Activated CD8-positive, alpha-beta T cell treated with anti-CD3 and anti-CD28 coated beads for 36 hours (primary cell): ENCODE data around the gene EFHC1. TPM values are rescaled to one million over a fixed set of nuclear protein-coding genes. Genes with fewer than 3 reads are reported as not detected.

Experiments used
- ATAC-seq: fragments of 200-7000 bp; cut with Tn5 transposase; one replicate; pipeline ENCODE4 v1.10.0; 2021; ENCODE audit warnings: mild to moderate bottlenecking, moderate library complexity
- CTCF ChIA-PET: fragments of 350-600 bp; sonication (Branson Sonifier 250); formaldehyde crosslinking; loops from one replicate; lab custom pipeline; 2021; ENCODE audit warnings: antibody characterized with exemption; lab: Charles Lee
- POLR2A ChIA-PET: fragments of 350-600 bp; sonication (Branson Sonifier 250); formaldehyde crosslinking; loops from one replicate; lab custom pipeline; 2021; ENCODE audit warnings: antibody characterized with exemption; lab: Charles Lee
- DNase-seq: peaks from one replicate; pipeline ENCODE4 v3.0.0-alpha.2; 2020
- H3K27ac Mint-ChIP-seq: one replicate; pipeline ENCODE4 v1.8.0; 2021; ENCODE audit warnings: mild to moderate bottlenecking, mixed read lengths
- H3K27me3 Mint-ChIP-seq: one replicate; pipeline ENCODE4 v1.8.0; 2021; ENCODE audit warnings: mixed read lengths
- H3K36me3 Mint-ChIP-seq: one replicate; pipeline ENCODE4 v1.8.0; 2021; ENCODE audit warnings: low read depth, mixed read lengths
- H3K4me1 Mint-ChIP-seq: one replicate; pipeline ENCODE4 v1.8.0; 2021; ENCODE audit warnings: low read depth, mixed read lengths
- H3K4me3 Mint-ChIP-seq: one replicate; pipeline ENCODE4 v1.8.0; 2021; ENCODE audit warnings: mild to moderate bottlenecking, moderate library complexity, mixed read lengths
- H3K9me3 Mint-ChIP-seq: one replicate; pipeline ENCODE4 v1.8.0; 2021; ENCODE audit warnings: mixed read lengths
- intact Hi-C: fragments of 100-400 bp; cut with micrococcal nuclease; formaldehyde crosslinking; loops from one replicate; pipeline ENCODE4 v1.10.0; 2022
- total RNA-seq, 2 experiments: library from RNA; stranded (reverse); gene quantifications; one replicate each; pipeline ENCODE4 v1.2.3, GENCODE V29; 2021
- TF ChIP-seq, protein P1 (sequence below): fragments of 200-600 bp; IDR thresholded peaks from one replicate; pipeline ENCODE4 v1.8.0; 2022; ENCODE audit warnings: antibody characterized with exemption, mild to moderate bottlenecking

The EFHC1 gene
- total RNA-seq, 2 experiments from 2014 or later = 1.9 to 2.1 TPM

DNA sequence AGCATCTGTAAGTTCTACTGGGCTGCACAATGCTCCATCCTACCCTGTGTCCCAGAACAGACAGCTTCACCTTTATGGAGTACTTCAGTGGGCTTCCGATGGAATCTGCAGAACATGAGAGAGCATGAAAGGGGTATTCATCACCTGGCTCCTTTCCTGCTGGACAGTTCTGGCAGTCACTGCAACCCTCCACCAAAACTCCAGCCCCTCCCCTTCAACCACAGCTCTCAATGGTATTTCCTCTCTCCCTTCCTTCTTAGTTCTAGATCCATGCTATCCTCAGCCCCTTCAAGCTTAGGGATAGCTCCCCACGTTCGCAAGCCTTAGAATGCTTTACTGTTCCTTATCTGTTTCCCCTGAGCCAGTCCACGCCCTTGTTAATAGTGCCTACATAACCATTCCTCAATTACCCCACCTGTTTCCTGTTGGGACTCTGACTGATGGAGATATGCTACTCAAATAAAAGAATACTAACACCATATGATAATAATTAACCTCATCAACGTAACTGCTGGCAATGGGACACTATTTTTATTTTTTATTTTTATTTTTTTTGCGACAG, 130.0 kb downstream of the EFHC1 start:
- H3K27me3 Mint-ChIP-seq = no peaks in the 10 kb centered on the region
- ChIA-PET CTCF (interaction anchor here (0.6 to 1.6 kb wide), 2 partner anchors 41 to 102 kb away, joined by 3 read pairs; no protein-coding TSS in a partner anchor), POLR2A (no interaction called here)
- intact Hi-C loops = no loop called here
- peaks cover 5% of the 10 kb centered on the region for H3K4me1 Mint-ChIP-seq
- H3K27ac Mint-ChIP-seq = no peak overlapping the region
- no peak for DNase-seq
- H3K4me3 Mint-ChIP-seq = no peak overlapping the region
- ATAC-seq = no peak
- no peaks in the 10 kb centered on the region for H3K9me3 Mint-ChIP-seq
- TF ChIP-seq, protein P1, sequence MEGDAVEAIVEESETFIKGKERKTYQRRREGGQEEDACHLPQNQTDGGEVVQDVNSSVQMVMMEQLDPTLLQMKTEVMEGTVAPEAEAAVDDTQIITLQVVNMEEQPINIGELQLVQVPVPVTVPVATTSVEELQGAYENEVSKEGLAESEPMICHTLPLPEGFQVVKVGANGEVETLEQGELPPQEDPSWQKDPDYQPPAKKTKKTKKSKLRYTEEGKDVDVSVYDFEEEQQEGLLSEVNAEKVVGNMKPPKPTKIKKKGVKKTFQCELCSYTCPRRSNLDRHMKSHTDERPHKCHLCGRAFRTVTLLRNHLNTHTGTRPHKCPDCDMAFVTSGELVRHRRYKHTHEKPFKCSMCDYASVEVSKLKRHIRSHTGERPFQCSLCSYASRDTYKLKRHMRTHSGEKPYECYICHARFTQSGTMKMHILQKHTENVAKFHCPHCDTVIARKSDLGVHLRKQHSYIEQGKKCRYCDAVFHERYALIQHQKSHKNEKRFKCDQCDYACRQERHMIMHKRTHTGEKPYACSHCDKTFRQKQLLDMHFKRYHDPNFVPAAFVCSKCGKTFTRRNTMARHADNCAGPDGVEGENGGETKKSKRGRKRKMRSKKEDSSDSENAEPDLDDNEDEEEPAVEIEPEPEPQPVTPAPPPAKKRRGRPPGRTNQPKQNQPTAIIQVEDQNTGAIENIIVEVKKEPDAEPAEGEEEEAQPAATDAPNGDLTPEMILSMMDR = no peak
- H3K36me3 Mint-ChIP-seq = no peaks in the 10 kb centered on the region

DNA sequence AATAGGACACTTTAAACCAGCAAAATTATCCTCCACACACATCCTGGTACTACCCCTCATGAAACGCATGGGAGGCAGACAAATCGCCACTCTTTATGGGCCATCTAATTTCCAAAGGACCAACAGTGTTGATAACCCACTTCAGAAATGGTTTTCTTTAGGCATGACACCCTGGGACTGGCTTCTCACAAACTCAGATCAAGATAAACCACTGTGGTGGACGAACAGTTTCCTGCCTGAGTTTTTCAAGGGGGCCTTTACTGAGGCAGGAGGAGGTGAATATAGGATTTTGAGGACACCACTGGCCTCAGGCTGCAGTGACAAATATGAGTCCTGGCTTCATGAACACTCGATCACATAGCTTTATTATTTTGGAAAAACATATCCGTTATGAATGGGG, 130.7 kb downstream of the EFHC1 start:
- no peak overlapping the region for H3K4me3 Mint-ChIP-seq
- H3K27ac Mint-ChIP-seq = no peak overlapping the region
- TF ChIP-seq, protein P1 = no peak
- DNase-seq (no peak), ATAC-seq (no peak)
- H3K36me3 Mint-ChIP-seq = no peaks in the 10 kb centered on the region
- H3K27me3 Mint-ChIP-seq = no peaks in the 10 kb centered on the region
- intact Hi-C loops = no loop called here
- H3K9me3 Mint-ChIP-seq = no peaks in the 10 kb centered on the region
- ChIA-PET POLR2A (no interaction called here), CTCF (no interaction called here)
- H3K4me1 Mint-ChIP-seq = peaks cover 5% of the 10 kb centered on the region

DNA sequence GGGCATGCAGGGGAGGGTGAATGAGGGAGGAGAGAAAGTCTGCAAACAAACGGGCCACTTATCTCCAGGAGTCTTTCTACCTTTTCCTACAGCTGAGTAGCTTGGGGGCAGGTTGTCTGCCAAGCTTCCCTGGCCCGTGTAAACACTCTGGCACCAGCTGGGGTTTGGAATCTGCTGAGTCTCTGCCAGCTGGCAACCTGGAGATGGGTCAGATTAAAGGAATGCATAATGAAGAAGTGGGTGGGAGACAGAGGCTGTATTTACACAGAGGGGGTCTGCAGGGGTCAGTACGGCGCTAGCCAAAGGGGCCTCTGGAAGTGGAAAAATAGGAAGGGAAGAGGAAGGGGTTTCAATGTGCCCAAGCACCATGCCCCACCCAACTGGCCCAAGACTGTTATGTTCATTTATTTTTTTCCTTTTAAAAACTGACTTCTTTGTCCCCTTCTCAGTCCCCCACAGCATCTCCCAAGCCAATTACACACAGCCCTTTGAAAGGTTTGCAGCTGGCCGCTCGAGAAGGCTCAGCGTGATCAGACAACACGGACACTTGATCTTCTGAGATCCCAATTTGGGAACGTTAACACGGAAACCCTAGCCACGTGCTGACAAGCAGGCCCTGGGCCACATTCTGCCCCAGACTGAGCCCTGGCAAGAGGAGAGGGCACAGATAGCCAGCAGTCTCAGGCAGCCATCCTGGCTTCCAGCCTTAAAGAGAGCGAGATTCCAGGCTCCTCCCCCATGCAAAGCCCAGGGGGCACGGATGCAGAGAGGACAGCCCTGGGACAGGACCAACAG, 131.5 kb downstream of the EFHC1 start:
- POLR2A ChIA-PET = no interaction called here
- H3K9me3 Mint-ChIP-seq = no peaks in the 10 kb centered on the region
- no peak overlapping the region for H3K27ac Mint-ChIP-seq
- CTCF ChIA-PET = no interaction called here
- ATAC-seq (no peak), DNase-seq (no peak)
- no peaks in the 10 kb centered on the region for H3K36me3 Mint-ChIP-seq
- H3K4me1 Mint-ChIP-seq = peaks cover 2% of the 10 kb centered on the region
- no peaks in the 10 kb centered on the region for H3K27me3 Mint-ChIP-seq
- no peak overlapping the region for H3K4me3 Mint-ChIP-seq
- intact Hi-C loops = no loop called here
- TF ChIP-seq, protein P1 = no peak

DNA sequence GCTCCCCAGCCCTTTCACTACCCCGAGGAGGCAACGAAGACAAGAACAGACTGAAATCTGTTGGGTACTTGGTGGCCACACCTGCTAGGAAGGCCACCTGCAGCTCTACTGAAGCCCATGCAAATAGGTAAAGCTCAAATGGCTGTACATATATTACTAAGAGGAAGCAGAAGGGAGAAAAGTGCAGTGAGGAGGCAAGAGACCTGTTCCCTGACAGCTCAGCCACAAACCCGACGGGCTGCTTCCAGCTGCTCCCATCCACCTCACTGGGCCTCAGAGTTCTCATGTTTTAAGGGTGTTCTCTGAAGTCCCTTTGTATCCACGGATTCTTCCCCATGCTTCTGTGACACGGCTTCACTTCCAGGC, 132.1 kb downstream of the EFHC1 start:
- Mint-ChIP-seq H3K27me3 (no peaks in the 10 kb centered on the region), H3K9me3 (no peaks in the 10 kb centered on the region), H3K36me3 (no peaks in the 10 kb centered on the region), H3K27ac (no peak overlapping the region), H3K4me3 (no peak overlapping the region), H3K4me1 (peaks cover 2% of the 10 kb centered on the region)
- intact Hi-C loops = no loop called here
- no peak for DNase-seq
- ATAC-seq = no peak
- CTCF ChIA-PET = no interaction called here
- POLR2A ChIA-PET = no interaction called here
- TF ChIP-seq, protein P1 = no peak

DNA sequence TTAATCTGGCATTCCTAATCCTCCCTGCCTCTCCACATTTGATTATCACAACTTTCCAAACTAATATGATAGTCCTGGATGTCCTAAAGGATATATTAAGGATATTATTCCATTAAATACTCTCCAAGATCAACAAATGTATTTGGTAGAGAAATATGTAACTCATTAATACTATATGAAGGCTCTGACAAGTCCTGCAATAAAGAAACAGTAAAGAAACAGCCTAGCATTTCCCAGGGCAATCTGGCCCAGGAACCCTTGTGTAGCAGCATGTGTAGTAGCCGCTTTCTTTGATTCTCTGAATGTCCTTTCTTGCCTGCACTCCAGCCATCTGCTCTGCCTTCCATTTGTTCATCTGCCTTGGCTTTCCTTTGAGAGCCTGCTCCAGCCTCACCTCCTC, 133.0 kb downstream of the EFHC1 start:
- no peak for ATAC-seq
- ChIA-PET POLR2A (no interaction called here), CTCF (no interaction called here)
- no peaks in the 10 kb centered on the region for H3K9me3 Mint-ChIP-seq
- TF ChIP-seq, protein P1 = no peak
- H3K27ac Mint-ChIP-seq = no peak overlapping the region
- intact Hi-C loops = no loop called here
- H3K4me3 Mint-ChIP-seq = no peak overlapping the region
- peaks cover 2% of the 10 kb centered on the region for H3K4me1 Mint-ChIP-seq
- no peak for DNase-seq
- no peaks in the 10 kb centered on the region for H3K36me3 Mint-ChIP-seq
- no peaks in the 10 kb centered on the region for H3K27me3 Mint-ChIP-seq
